DMS79 treated with DMSO at 0.1 percent for 48 hours (cell line): ENCODE results near the gene RMC1.
"Not testable (repeated sequence)": the region's sequence is repeated elsewhere in the genome, so short reads cannot be mapped to it uniquely, and the experiment has no call there.

Experiments
- DNase-seq: peaks from one replicate; lab custom pipeline; 2025; lab: John Stamatoyannopoulos, UW

RMC1 gene

GRCh38 chr18:23563377-23564043 is 60.2 kb downstream of the RMC1 start:
- DNase-seq: no peak

- no peak for DNase-seq
Measured at GRCh38 chr18:23565916-23566547, 62.7 kb downstream of the RMC1 start.

GRCh38 chr18:23567671-23568070 is 64.4 kb downstream of the RMC1 start:
- no peak for DNase-seq

GRCh38 chr18:23568281-23569138 is 65.2 kb downstream of the RMC1 start:
- no peak for DNase-seq

GRCh38 chr18:23569299-23570063 is 66.2 kb downstream of the RMC1 start:
- no peak for DNase-seq

GRCh38 chr18:23570912-23571504 is 67.7 kb downstream of the RMC1 start:
- no peak for DNase-seq

GRCh38 chr18:23572012-23572411 is 68.7 kb downstream of the RMC1 start:
- no peak for DNase-seq

- DNase-seq: no peak
Measured at GRCh38 chr18:23572570-23572969, 69.3 kb downstream of the RMC1 start.

GRCh38 chr18:23573020-23573419 is 69.7 kb downstream of the RMC1 start:
- DNase-seq: no peak

- no peak for DNase-seq
Measured at GRCh38 chr18:23573626-23574431, 70.5 kb downstream of the RMC1 start.

- DNase-seq: no peak
Measured at GRCh38 chr18:23574611-23575308, 71.4 kb downstream of the RMC1 start.

- no peak for DNase-seq
Measured at GRCh38 chr18:23575309-23575651, 72.0 kb downstream of the RMC1 start.

GRCh38 chr18:23577521-23577920 is 74.2 kb downstream of the RMC1 start:
- not testable (repeated sequence) for DNase-seq

GRCh38 chr18:23578067-23578701 is 74.9 kb downstream of the RMC1 start:
- no peak for DNase-seq

- DNase-seq: no peak
Measured at GRCh38 chr18:23578891-23579653, 75.8 kb downstream of the RMC1 start.

- no peak for DNase-seq
Measured at GRCh38 chr18:23580677-23581367, 77.5 kb downstream of the RMC1 start.
